Keratinocyte (primary cell): ENCODE results near the gene TSPEAR. TPM values are rescaled to one million over a fixed set of nuclear protein-coding genes. Genes with fewer than 3 reads are reported as not detected.

Experiments
- DNase-seq: peaks from one replicate; pipeline ENCODE4 v3.0.0-alpha.2; 2011; ENCODE audit warnings: low read depth, missing footprints, low spot score
- FAIRE-seq: peaks from 2 replicates; lab custom pipeline; 2011; peaks lifted over from hg19 to GRCh38; lab: Jason Lieb, UNC
- H2AFZ ChIP-seq: 2 replicates; pipeline ENCODE4 v1.6.0; 2012; ENCODE audit warnings: low read length, control low read depth, inconsistent platforms; ENCODE audit not compliant: control insufficient read depth
- H3K27ac ChIP-seq: 2 replicates; pipeline ENCODE4 v1.5.1; 2011; ENCODE audit warnings: low read length; ENCODE audit not compliant: control insufficient read depth, insufficient read depth
- H3K27me3 ChIP-seq: 3 replicates; pipeline ENCODE4 v1.6.0; 2011; ENCODE audit warnings: low read length; ENCODE audit not compliant: control insufficient read depth, insufficient read depth; ENCODE audit errors: extremely low read depth
- H3K36me3 ChIP-seq, 2 experiments: 2 replicates in 1 of 2; 3 replicates in 1 of 2; pipeline ENCODE4 v1.5.1; 2011; ENCODE audit warnings: low read length in 2 of 2, mild to moderate bottlenecking in 1 of 2; ENCODE audit not compliant: control insufficient read depth in 2 of 2, insufficient read depth in 2 of 2; ENCODE audit errors: extremely low read depth in 1 of 2
- H3K4me1 ChIP-seq: 3 replicates; pipeline ENCODE4 v1.5.1; 2011; ENCODE audit warnings: low read length; ENCODE audit not compliant: control insufficient read depth, insufficient read depth; ENCODE audit errors: extremely low read depth
- H3K4me2 ChIP-seq: 3 replicates; pipeline ENCODE4 v1.6.0; 2011; ENCODE audit warnings: low read depth, low read length; ENCODE audit not compliant: control insufficient read depth, insufficient read depth; ENCODE audit errors: extremely low read depth
- H3K4me3 ChIP-seq, 3 experiments: fragments of 200-600 bp in 1 of 3; sonication (generic) in 1 of 3; 2 replicates in 2 of 3; 3 replicates in 1 of 3; pipeline ENCODE4 v1.5.1; 2011 to 2016; ENCODE audit warnings: low read length in 3 of 3, mild to moderate bottlenecking in 3 of 3, control low read depth in 2 of 3, inconsistent platforms in 1 of 3, low read depth in 1 of 3, mixed read lengths in 1 of 3, mixed run types in 1 of 3, moderate library complexity in 1 of 3; ENCODE audit not compliant: control insufficient read depth in 2 of 3, insufficient read depth in 2 of 3; ENCODE audit errors: extremely low read depth in 1 of 3
- H3K79me2 ChIP-seq: 2 replicates; pipeline ENCODE4 v1.6.0; 2012; ENCODE audit warnings: low read length; ENCODE audit not compliant: control insufficient read depth, insufficient read depth
- H3K9ac ChIP-seq: 3 replicates; pipeline ENCODE4 v1.6.0; 2011; ENCODE audit warnings: low read length; ENCODE audit not compliant: control insufficient read depth, insufficient read depth; ENCODE audit errors: extremely low read depth
- H3K9me1 ChIP-seq: 3 replicates; pipeline ENCODE4 v1.6.0; 2011; ENCODE audit warnings: low read length; ENCODE audit not compliant: control insufficient read depth, insufficient read depth; ENCODE audit errors: extremely low read depth
- H3K9me3 ChIP-seq: 2 replicates; pipeline ENCODE4 v1.5.1; 2012; ENCODE audit warnings: low read depth, low read length; ENCODE audit not compliant: control insufficient read depth
- H4K20me1 ChIP-seq: 3 replicates; pipeline ENCODE4 v1.6.0; 2011; ENCODE audit warnings: low read length; ENCODE audit not compliant: control insufficient read depth, insufficient read depth; ENCODE audit errors: extremely low read depth
- CTCF ChIP-seq, 3 experiments: IDR thresholded peaks in 1 of 3; conservative IDR thresholded peaks in 1 of 3; optimal IDR thresholded peaks in 1 of 3; 2 replicates in 2 of 3; 3 replicates in 1 of 3; pipeline versions ENCODE3 to v1.5.1; 2011; ENCODE audit warnings: low read length in 3 of 3, mild to moderate bottlenecking in 3 of 3, moderate library complexity in 2 of 3, control low read depth in 1 of 3, inconsistent platforms in 1 of 3; ENCODE audit not compliant: insufficient read depth in 2 of 3; ENCODE audit errors: extremely low read depth in 1 of 3
- EZH2 ChIP-seq: IDR thresholded peaks from one replicate; pipeline ENCODE4 v1.6.1; 2012; ENCODE audit warnings: inconsistent platforms, mild to moderate bottlenecking, low read length, moderate library complexity
- dilution Hi-C: fragments of 300-500 bp; cut with MboI; formaldehyde crosslinking; loops from one replicate; pipeline ENCODE4 v1.7.0; 2020; ENCODE audit warnings: low sequenced_read_pairs; ENCODE audit not compliant: extremely low pct_ligation_motif_present
- polyA plus RNA-seq, 5 experiments: library from polyadenylated mRNA; depleted of rRNA in 3 of 5; stranded (reverse) in 3 of 5; stranded (forward) in 1 of 5; unstranded in 1 of 5; fragments of >200 nt; gene quantifications; 1 replicate in 1 of 5; 2 replicates in 3 of 5; 3 replicates in 1 of 5; pipeline versions ENCODE4 v1.2.1 to v1.2.3, GENCODE V29; 2011 to 2012; ENCODE audit warnings: missing spikeins in 2 of 5, low read depth in 1 of 5, low replicate concordance in 1 of 5

The TSPEAR gene
- polyA plus RNA-seq, 1 donor (not counting 4 experiments of a cell fraction or from before 2014, with no cell fraction given) = 0.12 TPM

GRCh38 chr21:44729336-44730027 is 18.1 kb upstream of the TSPEAR start:
- Histone ChIP-seq H3K36me3 (no peaks in the 10 kb centered on the region), H3K9me1 (no peaks in the 10 kb centered on the region), H3K9me3 (no peaks in the 10 kb centered on the region), H3K4me2 (no peak overlapping the region), H3K79me2 (no peaks in the 10 kb centered on the region), H4K20me1 (no peaks in the 10 kb centered on the region), H3K4me3 (no peak overlapping the region), H3K4me1 (no peaks in the 10 kb centered on the region), H3K27me3 (peaks cover 9% of the 10 kb centered on the region), H3K27ac (no peak overlapping the region), H3K9ac (no peak overlapping the region), H2AFZ (no peak overlapping the region)
- FAIRE-seq = no peak
- TF ChIP-seq EZH2 (no peak), CTCF (optimal IDR thresholded peaks at IDR 0.05 in 1 of 3, IDR thresholded peaks at IDR 0.05 in 1 of 3, conservative IDR thresholded peaks at IDR 0.05 in 1 of 3; ENCODE audit: extremely low read depth in 1 of 3, insufficient read depth in 2 of 3, low read length in 3 of 3) (no peak)
- dilution Hi-C loops = loop anchor here (25.0 kb wide), 1 partner anchor 242 kb away; no protein-coding TSS in a partner anchor
- DNase-seq = no peak

- no peak for FAIRE-seq
- dilution Hi-C loops = loop anchor here (25.0 kb wide), 1 partner anchor 241 kb away; no protein-coding TSS in a partner anchor
Measured at GRCh38 chr21:44728716-44729115, 17.3 kb upstream of the TSPEAR start.

More at GRCh38 chr21:44728716-44729115, 17.3 kb upstream of the TSPEAR start:
- Histone ChIP-seq H3K9me3 (no peaks in the 10 kb centered on the region), H3K9ac (no peak overlapping the region), H2AFZ (no peak overlapping the region), H3K4me2 (no peak overlapping the region), H4K20me1 (no peaks in the 10 kb centered on the region), H3K27me3 (peaks cover 15% of the 10 kb centered on the region), H3K36me3 (no peaks in the 10 kb centered on the region), H3K4me3 (no peak overlapping the region), H3K79me2 (no peaks in the 10 kb centered on the region), H3K27ac (no peak overlapping the region), H3K4me1 (no peaks in the 10 kb centered on the region), H3K9me1 (no peaks in the 10 kb centered on the region)
- DNase-seq = no peak
- no peak for TF ChIP-seq EZH2
- TF ChIP-seq CTCF (optimal IDR thresholded peaks at IDR 0.05 in 1 of 3, IDR thresholded peaks at IDR 0.05 in 1 of 3, conservative IDR thresholded peaks at IDR 0.05 in 1 of 3; ENCODE audit: extremely low read depth in 1 of 3, insufficient read depth in 2 of 3, low read length in 3 of 3) = no peak
